Calu3 (cell line): ENCODE data around the gene ZC3H12D. TPM values are rescaled to one million over a fixed set of nuclear protein-coding genes. Genes with fewer than 3 reads are reported as not detected.

ENCODE experiments used
- Bru-seq: library from RNA; stranded (reverse); fragments of 400-500 nt; gene quantifications from one replicate; lab custom pipeline; 2021; lab: Mats Ljungman, UMichigan
- BruChase-seq, 2 experiments: library from RNA; stranded (reverse); fragments of 400-500 nt; gene quantifications; one replicate each; lab custom pipeline; 2021; lab: Mats Ljungman, UMichigan
- BruUV-seq: library from RNA; stranded (reverse); fragments of 400-500 nt; replicated peaks from 2 replicates; lab custom pipeline; 2021; lab: Mats Ljungman, UMichigan
- CTCF ChIA-PET: fragments of 300-600 bp; sonication (Branson Sonifier 250); formaldehyde crosslinking; loops from one replicate; lab custom pipeline; 2022; ENCODE audit warnings: antibody characterized with exemption; lab: Charles Lee
- DNase-seq: peaks from one replicate; pipeline ENCODE4 v3.0.0; 2022
- H3K27ac Mint-ChIP-seq: one replicate; pipeline ENCODE4 v1.8.0; 2022; ENCODE audit warnings: mixed read lengths; ENCODE audit not compliant: unreplicated experiment
- H3K27me3 Mint-ChIP-seq: one replicate; pipeline ENCODE4 v1.8.0; 2022; ENCODE audit warnings: mixed read lengths; ENCODE audit not compliant: unreplicated experiment
- H3K36me3 Mint-ChIP-seq: one replicate; pipeline ENCODE4 v1.8.0; 2022; ENCODE audit warnings: mild to moderate bottlenecking, moderate library complexity, mixed read lengths; ENCODE audit not compliant: insufficient read depth, unreplicated experiment
- H3K4me1 Mint-ChIP-seq: one replicate; pipeline ENCODE4 v1.8.0; 2022; ENCODE audit warnings: mild to moderate bottlenecking, low read depth, mixed read lengths; ENCODE audit not compliant: unreplicated experiment
- H3K4me3 Mint-ChIP-seq: one replicate; pipeline ENCODE4 v1.8.0; 2022; ENCODE audit warnings: mild to moderate bottlenecking, low read depth, moderate library complexity, mixed read lengths; ENCODE audit not compliant: unreplicated experiment
- H3K9me3 Mint-ChIP-seq: one replicate; pipeline ENCODE4 v1.8.0; 2022; ENCODE audit warnings: low read depth, mixed read lengths; ENCODE audit not compliant: unreplicated experiment
- CTCF ChIP-seq: fragments of 200-600 bp; IDR thresholded peaks from one replicate; pipeline ENCODE4 v1.8.0; 2022; ENCODE audit warnings: antibody characterized with exemption; ENCODE audit not compliant: unreplicated experiment
- intact Hi-C: fragments of 100-400 bp; cut with micrococcal nuclease; formaldehyde crosslinking; loops from one replicate; pipeline ENCODE4 v1.10.0; 2022; ENCODE audit not compliant: unreplicated experiment
- long read RNA-seq: library from polyadenylated mRNA; stranded (forward); transcript quantifications from one replicate; pipeline ENCODE4 v2.0.0, GENCODE V29; 2022
- total RNA-seq: library from RNA; stranded (reverse); gene quantifications from 2 replicates; pipeline ENCODE4 v1.2.3, GENCODE V29; 2022

ZC3H12D gene
- total RNA-seq: 0.05 and 0.20 TPM in 2 replicates
- percentile 21 among the genes with signal in this experiment for Bru-seq, nascent RNA
- BruChase-seq, experiment 1, labeled RNA remaining after a 6-hour chase: percentile 14 among the genes with signal in this experiment
- percentile 17 among the genes with signal in this experiment for BruChase-seq, experiment 2, labeled RNA remaining after a 2-hour chase
- long read RNA-seq: 0 reads

DNA sequence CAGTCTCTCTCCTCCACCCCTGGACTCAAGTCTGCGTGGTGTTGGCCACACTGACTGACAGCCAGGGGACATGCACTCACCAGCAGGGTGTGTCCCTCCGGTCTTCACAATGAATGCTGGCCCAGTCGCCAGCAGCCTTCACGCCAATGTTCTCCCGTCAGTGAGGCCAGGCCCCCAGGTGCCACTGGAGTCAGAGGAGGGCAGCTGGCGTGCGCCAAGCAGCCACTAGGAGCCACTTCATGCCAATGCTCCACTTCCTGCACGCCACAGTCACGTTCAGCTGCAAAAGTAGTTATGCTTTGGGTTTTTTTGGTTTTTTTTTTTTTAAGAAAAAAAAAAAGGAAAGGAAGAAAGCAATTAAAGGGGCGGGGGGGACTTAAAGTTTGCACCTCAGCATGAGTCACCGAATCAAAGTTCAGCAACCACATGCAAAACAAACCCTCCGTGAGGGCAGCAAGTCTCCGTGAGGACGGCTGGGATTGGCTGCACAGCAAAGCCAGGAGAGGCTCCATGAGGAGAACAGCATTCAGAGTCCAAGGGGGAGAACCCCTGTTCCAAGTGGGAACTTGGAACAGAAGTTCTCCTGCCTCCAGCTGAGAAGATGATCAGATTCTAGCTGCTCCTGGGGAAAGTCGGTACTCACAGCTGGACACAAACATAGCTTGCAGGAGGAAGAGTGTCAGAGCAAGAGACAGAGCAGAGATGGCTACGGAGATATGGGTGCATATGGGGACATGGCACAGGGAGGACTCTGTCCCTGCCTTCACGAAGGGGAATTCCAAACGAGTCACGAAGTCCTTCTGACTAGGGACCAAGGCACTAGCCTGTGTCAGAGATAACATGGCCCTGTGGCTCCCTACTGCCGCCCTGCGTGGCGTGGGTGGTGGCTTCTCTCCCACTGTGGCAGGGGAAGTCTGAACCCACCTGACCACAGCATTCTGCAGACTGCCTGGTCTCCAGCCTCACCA, at the start of gene ZC3H12D:
TSS of gene ZC3H12D (minus strand) at position 282 of the 968 bp plus-strand sequence. CDS start 10,471 bp downstream, outside the sequence.
- intact Hi-C loops: no loop called here
- Mint-ChIP-seq H3K36me3 (no peaks in the 10 kb centered on the region), H3K27ac (peak within 1 kb of the TSS; percentile 43), H3K27me3 (peaks cover 12% of the 10 kb centered on the region), H3K4me3 (peak within 1 kb of the TSS; percentile 56), H3K4me1 (peaks cover 11% of the 10 kb centered on the region), H3K9me3 (no peaks in the 10 kb centered on the region)
- TF ChIP-seq CTCF: no peak
- no TSS peak for BruUV-seq
- CTCF ChIA-PET: interaction anchor here (0.7 kb wide), 1 partner anchor 421 kb away, joined by 6 read pairs; no protein-coding TSS in a partner anchor
- DNase-seq: peak; percentile 36

DNA sequence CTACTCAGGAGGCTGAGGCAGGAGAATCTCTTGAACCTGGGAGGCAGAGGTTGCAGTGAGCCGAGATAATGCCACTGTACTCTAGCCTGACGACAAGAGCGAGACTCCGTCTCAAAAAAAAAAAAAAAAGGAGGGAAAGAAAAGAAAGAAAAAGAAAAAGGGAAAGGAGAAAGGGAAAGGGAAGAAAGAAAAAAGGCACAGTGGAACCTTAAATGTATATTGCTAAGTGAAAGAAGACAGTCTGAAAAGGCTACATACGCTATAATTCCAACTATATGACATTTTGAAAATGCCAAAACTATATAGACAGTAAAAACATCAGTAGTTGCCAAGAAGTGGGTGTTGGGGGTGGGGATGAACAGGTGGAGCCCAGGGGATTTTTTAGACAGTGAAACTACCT, 44.8 kb upstream of the ZC3H12D start:
- TF ChIP-seq CTCF: no peak
- H3K36me3 Mint-ChIP-seq: peaks cover 32% of the 10 kb centered on the region
- no peak for DNase-seq
- no peaks in the 10 kb centered on the region for H3K27me3 Mint-ChIP-seq
- intact Hi-C loops: no loop called here
- no peaks in the 10 kb centered on the region for H3K4me1 Mint-ChIP-seq
- H3K9me3 Mint-ChIP-seq: no peaks in the 10 kb centered on the region
- CTCF ChIA-PET: no interaction called here
- no TSS peak for BruUV-seq
- H3K27ac Mint-ChIP-seq: no peak overlapping the region
- no peak overlapping the region for H3K4me3 Mint-ChIP-seq

DNA sequence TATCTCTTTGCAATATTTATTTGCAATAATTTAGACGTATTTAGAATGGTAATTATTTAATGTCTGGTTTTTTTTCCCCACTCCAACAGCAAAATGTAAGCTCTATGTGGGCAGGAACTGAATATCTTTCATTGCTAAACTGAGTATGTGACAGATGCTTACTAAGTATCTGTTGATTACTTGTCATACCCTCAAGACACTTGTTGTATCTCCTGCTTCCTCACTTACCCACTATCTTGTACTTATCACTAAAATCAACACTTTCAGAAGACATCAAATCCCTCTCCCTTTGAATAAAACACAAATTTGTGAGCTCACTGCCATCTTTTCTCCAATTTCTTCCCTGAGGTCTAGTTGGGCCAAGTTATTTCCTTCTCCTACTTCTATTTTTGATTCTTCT, 30.7 kb upstream of the ZC3H12D start:
- Mint-ChIP-seq H3K27me3 (no peaks in the 10 kb centered on the region), H3K27ac (no peak overlapping the region), H3K9me3 (no peaks in the 10 kb centered on the region), H3K4me1 (no peaks in the 10 kb centered on the region), H3K36me3 (peaks cover 7% of the 10 kb centered on the region), H3K4me3 (no peak overlapping the region)
- TF ChIP-seq CTCF: no peak
- intact Hi-C loops: loop anchor here (2.0 to 5.0 kb wide), 2 partner anchors 39 to 83 kb away; no protein-coding TSS in a partner anchor
- CTCF ChIA-PET: interaction anchor here (0.6 kb wide), 1 partner anchor 190 kb away, joined by 7 read pairs; no protein-coding TSS in a partner anchor
- BruUV-seq: no TSS peak
- no peak for DNase-seq

- H3K4me1 Mint-ChIP-seq: no peaks in the 10 kb centered on the region
- H3K27ac Mint-ChIP-seq: no peak overlapping the region
- no peak for DNase-seq
- H3K4me3 Mint-ChIP-seq: no peak overlapping the region
- no peaks in the 10 kb centered on the region for H3K27me3 Mint-ChIP-seq
- no peak for TF ChIP-seq CTCF
- no peaks in the 10 kb centered on the region for H3K9me3 Mint-ChIP-seq
- intact Hi-C loops: loop anchor here (2.0 kb wide), 1 partner anchor 37 kb away; no protein-coding TSS in a partner anchor
- BruUV-seq: no TSS peak
- CTCF ChIA-PET: interaction anchor here (0.7 kb wide), 1 partner anchor 32 kb away, joined by 3 read pairs; the partner anchor contains the start of gene PPIL4
- peaks cover 6% of the 10 kb centered on the region for H3K36me3 Mint-ChIP-seq
Measured at GRCh38 chr6:149513915-149514314, 29.1 kb upstream of the ZC3H12D start.
